ENCODE data around the gene ICE2.

The ICE2 gene, protein sequence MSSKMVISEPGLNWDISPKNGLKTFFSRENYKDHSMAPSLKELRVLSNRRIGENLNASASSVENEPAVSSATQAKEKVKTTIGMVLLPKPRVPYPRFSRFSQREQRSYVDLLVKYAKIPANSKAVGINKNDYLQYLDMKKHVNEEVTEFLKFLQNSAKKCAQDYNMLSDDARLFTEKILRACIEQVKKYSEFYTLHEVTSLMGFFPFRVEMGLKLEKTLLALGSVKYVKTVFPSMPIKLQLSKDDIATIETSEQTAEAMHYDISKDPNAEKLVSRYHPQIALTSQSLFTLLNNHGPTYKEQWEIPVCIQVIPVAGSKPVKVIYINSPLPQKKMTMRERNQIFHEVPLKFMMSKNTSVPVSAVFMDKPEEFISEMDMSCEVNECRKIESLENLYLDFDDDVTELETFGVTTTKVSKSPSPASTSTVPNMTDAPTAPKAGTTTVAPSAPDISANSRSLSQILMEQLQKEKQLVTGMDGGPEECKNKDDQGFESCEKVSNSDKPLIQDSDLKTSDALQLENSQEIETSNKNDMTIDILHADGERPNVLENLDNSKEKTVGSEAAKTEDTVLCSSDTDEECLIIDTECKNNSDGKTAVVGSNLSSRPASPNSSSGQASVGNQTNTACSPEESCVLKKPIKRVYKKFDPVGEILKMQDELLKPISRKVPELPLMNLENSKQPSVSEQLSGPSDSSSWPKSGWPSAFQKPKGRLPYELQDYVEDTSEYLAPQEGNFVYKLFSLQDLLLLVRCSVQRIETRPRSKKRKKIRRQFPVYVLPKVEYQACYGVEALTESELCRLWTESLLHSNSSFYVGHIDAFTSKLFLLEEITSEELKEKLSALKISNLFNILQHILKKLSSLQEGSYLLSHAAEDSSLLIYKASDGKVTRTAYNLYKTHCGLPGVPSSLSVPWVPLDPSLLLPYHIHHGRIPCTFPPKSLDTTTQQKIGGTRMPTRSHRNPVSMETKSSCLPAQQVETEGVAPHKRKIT

DNA sequence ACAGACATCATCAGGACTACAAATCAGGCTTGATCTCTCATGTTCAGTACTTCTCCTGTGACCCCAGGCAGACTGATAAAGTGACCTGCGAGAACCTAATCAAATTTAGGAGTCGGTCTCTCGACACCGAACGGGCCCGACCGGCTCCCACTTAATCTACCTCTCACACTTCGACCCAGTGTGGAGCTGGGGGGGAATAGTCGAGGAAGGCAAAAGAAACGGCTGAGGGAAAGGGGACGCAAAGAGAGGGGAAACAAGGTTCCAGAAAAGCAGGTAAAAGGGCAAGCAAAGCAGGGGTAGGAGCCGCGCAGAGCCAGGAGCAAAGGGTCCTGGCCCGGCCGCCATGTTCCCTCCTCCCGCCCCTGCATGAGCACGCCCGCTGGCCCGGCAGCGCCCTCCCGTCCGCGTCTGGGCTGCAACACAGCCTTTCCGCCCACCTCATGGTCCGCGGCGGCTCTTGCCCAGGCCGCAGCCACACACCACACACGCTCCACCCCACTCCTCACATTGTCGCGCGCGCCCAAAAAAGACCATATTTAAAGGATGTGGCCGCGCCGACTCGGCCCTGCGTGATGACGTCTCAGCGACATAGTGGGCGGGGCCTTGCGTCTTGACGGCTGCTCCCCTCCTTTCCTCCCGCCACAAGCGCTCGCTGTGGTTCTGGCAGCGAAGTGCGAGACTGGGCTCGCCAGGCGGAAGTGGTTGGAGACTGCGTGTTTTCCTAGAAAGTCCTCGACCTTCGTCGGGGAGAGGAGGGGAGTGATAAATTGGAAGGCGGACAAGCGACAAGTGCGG is at the start of gene ICE2:
ICE2 (minus strand) TSS at position 577 of the 795 bp plus-strand sequence. CDS start 1,165 bp downstream, outside the sequence.
- peak; percentile 91 for DNase-seq (ENCODE audit: low read depth)

DNA sequence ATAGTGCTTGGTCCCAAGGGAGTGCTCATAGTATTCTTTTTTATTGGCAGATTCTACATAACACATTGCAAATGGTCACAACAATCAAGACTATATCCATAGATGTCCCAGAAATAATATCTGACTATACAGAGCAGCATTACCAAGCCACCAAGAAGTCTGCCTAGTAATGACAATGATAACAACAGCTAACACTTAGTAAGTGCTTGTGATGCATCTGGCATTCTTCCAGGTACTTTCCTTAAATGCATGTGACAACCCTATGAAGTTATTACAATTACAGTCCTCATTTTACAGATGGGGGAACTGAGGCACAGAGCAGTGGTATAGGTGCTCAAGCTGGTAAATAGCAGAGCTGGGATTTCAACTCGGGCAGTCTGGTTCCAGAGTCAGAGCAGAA is 49.6 kb upstream of the ICE2 start:
- no peak for DNase-seq (ENCODE audit: low read depth)

DNA sequence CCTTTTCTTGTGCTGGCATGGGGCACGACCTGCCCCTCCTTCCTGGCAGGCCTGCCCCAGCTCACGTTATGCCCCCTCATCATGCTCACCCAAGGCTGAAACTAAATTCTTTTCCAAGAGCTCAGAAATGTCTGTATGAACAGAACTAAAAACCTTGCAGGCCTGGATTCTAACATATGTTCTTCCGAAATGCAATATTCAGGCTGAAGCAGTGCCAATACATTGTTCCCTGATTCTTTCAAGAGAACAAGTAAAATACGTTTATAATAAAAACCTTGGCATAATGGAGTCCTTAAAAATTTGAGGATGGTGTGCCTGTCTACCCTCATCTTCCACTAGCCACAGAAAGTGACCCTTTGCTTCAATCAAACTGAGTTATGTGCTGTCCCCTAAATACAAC is 48.5 kb upstream of the ICE2 start:
- DNase-seq (ENCODE audit: low read depth) = no peak

- no peak for DNase-seq (ENCODE audit: low read depth)
Observed at GRCh38 chr15:60526127-60526616, 47.2 kb upstream of the ICE2 start.

GRCh38 chr15:60525341-60526039 is 46.5 kb upstream of the ICE2 start:
- no peak for DNase-seq (ENCODE audit: low read depth)

- no peak for DNase-seq (ENCODE audit: low read depth)
Observed at GRCh38 chr15:60523056-60523455, 44.1 kb upstream of the ICE2 start.

DNA sequence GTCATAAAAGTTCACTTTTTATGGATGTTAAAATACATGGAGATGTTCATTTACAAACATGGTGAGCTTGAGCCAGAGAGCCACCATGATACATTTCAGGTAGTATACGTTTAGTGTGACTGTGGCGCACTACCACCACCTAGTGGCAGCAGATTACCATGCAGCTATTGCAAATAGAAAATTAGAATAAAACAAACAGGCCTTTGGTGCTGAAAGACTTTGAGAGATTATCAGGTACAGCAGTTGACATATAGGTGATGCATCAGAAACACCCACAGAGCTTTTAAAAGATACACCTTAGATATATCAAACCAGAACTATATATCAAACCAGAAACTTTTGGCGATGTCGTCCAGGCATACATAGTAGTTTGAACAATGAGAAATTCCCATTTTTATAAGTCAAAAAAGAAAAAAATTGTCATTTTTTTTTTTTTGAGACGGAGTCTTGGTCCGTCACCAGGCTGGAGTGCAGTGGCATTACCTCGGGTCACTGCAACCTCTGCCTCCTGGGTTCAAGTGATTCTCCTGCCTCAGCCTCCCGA is 42.0 kb upstream of the ICE2 start:
- peak; percentile 66 for DNase-seq (ENCODE audit: low read depth)

DNA sequence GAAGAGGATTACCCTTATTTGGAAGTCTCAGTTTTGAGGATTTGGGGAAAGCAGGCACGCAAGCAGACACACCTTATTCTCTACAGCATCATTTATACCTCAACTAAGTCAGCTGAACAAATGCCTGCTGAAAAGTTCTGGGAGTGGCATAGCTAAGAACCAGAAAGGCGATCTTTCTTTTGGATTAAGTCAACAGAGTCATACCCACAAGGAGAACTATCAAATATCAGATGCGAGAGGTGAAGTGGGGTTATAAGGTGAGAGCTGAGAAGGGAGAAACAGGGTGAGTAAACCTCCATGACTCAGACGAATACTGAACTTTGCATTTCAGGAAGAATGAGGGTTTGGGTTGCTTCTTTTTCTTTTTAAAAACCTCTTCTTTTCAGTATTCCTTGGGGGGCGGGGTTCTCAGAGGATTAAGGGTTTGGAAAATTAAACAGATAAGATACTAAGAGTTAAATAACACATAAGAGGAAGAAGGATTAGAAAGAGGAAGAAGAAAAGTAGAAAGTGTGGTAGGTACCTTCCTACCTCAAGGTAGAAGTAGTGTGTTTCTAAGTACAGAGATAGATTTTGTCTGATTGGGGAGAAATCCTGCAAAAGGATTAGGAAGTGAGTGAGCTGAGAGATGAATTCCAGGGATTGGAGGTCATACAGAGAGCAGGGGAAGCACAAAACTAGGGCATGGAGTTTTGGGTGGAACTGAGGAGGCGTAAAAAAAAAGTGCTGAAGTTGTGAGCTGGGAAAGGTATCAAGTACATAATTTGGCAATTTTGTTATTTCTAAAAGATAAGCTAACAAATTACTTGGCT is 41.3 kb upstream of the ICE2 start:
- DNase-seq (ENCODE audit: low read depth) = no peak

DNA sequence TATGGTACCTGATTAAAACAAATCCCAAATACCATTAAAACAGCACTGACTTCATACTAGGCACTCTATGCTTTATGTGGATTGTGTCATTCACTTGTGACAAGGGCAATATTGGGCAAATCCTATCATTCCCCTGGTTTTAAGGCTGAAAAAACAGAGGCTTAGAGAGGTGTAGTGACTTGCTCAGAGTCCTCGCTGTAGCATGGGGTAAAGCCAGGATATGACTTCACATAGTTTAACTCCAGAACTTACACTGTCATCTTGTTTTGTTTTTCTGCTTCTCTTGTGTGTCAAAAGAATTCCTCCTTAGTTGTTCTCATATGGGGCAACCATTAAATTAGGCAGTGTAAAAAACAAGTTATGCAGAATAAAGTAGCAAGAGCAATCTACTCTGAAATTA is 40.3 kb upstream of the ICE2 start:
- DNase-seq (ENCODE audit: low read depth) = no peak

DNA sequence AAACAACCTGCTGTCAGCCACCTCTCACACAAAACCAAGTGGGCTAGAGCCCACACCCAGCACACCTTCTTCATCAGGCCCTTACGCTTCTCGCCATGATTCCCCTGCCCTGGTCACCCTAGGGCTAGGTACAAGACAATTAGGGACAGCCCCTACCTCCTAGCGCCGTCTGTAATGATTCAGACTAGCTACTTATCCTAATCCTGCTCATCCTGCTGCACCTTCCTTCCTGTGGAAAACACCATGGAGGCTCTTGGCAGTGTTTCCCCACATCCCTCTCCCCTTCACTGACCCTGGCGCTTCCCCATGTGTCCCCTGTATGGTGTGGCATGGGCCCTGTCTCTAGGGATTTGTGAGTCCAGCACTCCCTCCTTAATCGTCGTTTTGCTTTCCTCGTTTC is 39.6 kb upstream of the ICE2 start:
- no peak for DNase-seq (ENCODE audit: low read depth)

- DNase-seq (ENCODE audit: low read depth) = no peak
Observed at GRCh38 chr15:60514261-60514881, 35.4 kb upstream of the ICE2 start.

GRCh38 chr15:60513676-60514075 is 34.7 kb upstream of the ICE2 start:
- no peak for DNase-seq (ENCODE audit: low read depth)

DNA sequence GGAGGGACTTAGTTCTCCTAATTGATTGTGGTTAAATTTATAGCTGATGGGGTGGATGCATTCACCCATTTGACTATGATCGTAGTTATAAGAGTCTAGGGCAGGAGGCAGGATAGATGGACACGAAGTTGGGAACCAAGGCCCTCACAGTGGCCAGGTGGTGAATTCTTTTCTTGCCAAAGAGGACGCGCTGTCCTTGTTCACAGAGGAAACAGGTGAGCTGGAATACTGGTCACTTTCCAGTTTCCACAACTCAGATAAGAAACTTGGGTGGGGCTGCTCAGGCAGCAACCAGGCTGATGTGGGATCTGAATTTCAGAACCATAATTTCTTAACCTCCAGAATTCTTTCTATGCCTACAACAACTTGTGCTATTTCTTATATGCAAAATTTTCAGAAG is 34.0 kb upstream of the ICE2 start:
- DNase-seq (ENCODE audit: low read depth) = no peak

DNA sequence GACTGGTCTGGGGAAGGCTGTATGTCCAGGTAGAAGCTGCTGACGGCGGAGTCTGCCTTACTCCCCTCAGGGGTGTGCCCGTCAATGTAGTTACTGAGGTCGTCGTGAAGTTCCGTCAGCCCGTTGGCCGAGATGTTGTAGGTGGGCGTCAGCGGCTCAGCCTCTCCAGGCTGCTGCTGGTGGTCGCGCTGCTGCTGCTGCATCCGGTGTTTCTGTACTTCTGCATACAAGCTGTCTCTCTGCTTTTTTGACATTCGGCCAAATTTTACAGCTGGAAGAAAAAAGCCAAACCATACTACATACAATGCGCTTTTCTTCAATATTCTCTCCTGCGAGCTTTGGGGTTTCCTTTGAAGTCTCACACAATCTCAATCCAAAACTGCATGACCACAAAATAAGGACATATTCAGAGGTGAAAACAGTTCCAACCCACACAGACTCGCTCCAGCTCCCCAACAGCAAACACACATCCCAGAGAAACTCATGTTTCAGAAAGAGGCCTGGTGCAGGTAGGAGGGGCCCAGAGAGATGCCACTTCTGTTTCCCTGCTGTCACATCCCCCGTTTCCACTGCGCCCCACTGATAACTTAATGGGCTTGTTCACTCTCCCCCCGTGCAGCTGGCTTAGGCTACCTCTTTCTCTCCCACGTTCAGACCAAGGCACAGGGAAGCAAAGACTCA is 32.5 kb upstream of the ICE2 start:
- no peak for DNase-seq (ENCODE audit: low read depth)

DNA sequence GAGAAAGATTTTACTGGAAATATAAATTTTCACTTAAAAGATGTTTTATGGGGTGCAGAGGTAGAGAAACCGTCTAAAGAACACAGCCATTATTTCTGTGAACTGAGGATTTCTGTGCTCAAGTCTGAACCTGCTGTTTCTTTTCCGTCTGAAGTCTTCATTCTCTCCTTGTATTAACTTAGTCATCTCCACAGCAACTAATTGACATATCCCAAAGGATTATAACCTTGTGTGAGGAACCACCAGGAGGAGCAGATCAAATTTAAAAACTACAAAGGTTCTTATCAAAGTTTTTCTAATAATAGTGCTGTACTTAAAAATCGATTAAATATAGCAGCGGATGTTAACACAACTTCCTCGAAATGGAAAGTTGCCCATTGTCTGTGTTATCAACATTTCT is 31.1 kb upstream of the ICE2 start:
- no peak for DNase-seq (ENCODE audit: low read depth)

DNA sequence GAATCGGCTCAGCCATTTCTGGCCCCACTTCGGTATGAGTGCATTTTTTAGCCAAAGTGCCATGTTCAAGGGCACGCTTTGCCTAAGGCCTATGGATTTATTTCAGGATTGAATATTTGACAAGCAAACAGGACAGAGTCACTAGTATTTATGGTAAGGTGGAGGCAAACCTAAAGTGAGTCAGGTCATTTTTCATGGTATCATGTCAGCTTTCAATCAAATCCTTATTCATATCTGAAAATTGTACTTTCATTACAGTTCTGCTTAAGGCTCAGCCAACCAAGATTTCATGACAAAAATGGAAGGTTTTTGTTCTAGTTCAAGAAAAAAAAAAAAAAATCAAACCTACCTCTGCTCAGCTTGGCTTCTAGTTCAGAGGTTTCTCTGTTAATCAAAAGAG is 30.5 kb upstream of the ICE2 start:
- DNase-seq (ENCODE audit: low read depth) = no peak

GRCh38 chr15:60508442-60508841 is 29.5 kb upstream of the ICE2 start:
- no peak for DNase-seq (ENCODE audit: low read depth)

DNA sequence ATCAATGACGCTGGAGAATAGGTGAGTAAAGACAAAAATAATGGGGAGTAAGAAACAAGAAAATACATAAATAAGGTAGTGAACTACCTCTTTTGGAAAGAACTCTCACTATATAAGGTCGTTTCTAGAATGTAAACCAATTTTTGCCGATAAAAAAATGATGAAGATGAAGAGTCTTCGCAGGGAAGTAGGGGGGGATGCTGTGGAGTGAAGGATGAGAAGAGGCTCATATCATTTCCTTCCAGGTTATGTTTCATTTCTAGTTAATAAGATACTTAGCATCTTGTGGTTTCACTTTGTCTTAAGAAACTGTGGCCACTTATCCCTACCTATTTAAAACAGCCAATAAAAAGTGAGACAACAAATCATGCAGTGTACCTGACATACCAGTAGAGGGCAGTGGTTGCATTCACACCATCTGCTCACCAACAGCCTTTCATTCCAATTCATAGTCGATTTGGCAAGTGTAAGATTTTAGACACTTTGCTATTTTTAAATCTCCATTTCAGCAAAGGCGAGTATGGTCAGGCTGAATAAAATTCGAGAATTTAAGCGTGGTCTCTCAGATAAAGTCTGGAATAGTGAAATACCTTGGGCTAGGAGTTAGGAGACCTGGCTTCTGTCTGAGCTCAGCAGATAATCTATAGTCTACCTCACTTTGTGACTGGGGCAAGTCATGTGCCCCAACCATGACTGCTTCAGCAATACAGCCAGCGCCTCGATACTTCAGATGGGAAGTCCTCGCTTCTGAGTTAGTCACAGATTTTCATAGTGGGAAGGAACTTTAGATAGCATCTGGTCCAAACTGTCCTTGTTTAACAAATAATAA is 28.9 kb upstream of the ICE2 start:
- no peak for DNase-seq (ENCODE audit: low read depth)

Measured in stimulated activated CD8-positive, alpha-beta memory T cell treated with anti-CD3 and anti-CD28 coated beads, Interleukin-12 subunit alpha, Interleukin-12 subunit beta, amount 100 ng/mL, for 1 hour (primary cell).